Epidermal melanocyte (primary cell): ENCODE measurements around the gene CCDC33.
"Not testable (repeated sequence)": the region's sequence is repeated elsewhere in the genome, so short reads cannot be mapped to it uniquely, and the experiment has no call there.

Experiments
- DNase-seq: peaks from one replicate; pipeline ENCODE4 v3.0.0; 2011; ENCODE audit warnings: low spot score; ENCODE audit not compliant: insufficient read length

Gene CCDC33

DNA sequence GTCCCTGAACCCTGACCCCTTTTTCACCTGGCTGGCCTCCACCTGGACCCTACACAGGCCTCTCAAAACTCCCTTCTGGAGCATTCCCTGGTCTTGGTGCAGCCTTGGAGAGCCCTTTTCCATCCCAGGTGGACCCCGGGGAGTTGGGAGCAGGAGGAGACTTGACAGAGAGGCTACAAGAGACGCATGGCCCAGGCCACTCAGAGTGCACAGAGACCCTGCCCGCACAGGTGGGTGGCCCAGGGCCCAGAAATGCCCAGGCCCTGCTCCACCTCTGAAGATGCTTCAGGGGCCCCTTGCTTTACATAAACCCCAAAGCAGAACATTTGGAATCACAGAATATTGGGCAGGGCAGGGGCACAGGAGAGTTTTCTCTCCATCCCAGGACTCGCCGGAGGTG is 97.0 kb downstream of the CCDC33 start:
- DNase-seq = no peak

GRCh38 chr15:74333662-74334061 is 97.5 kb downstream of the CCDC33 start:
- no peak for DNase-seq

DNA sequence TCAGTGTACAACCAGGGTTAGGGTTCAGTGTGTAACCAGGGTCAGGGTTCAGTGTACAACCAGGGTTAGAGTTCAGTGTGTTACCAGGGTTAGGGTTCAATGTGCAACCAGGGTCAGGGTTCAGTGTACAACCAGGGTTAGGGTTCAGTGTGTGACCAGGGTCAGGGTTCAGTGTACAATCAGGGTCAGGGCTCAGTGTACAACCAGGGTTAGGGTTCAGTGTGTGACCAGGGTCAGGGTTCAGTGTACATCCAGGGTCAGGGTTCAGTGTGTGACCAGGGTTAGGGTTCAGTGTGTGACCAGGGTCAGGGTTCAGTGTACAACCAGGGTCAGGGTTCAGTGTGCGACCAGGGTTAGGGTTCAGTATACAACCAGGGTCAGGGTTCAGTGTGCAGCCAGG is 98.0 kb downstream of the CCDC33 start:
- DNase-seq = no peak

DNA sequence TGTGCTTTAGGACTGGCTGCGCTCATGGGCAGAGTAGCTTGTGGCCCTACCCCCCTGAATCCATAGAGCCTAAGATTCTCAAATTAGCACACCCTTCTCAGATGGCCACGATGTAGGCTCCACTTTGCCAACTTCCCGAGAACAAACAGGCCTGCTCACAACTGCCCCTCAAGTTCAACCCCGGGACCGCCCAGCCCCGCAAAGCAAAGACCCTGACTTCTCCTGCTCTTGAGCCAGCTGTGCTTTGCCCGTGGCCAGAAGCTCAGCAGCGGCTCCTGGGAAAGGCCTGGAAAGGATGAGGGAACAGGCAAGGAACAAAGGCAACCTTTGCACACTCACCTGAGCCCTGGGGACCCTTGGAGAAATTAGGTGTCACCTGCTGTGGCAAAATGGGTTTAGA is 99.3 kb downstream of the CCDC33 start:
- DNase-seq = no peak

GRCh38 chr15:74336061-74337005 is 100.2 kb downstream of the CCDC33 start:
- no peak for DNase-seq

- no peak for DNase-seq
Observed at GRCh38 chr15:74337146-74337545, 101.0 kb downstream of the CCDC33 start.

DNA sequence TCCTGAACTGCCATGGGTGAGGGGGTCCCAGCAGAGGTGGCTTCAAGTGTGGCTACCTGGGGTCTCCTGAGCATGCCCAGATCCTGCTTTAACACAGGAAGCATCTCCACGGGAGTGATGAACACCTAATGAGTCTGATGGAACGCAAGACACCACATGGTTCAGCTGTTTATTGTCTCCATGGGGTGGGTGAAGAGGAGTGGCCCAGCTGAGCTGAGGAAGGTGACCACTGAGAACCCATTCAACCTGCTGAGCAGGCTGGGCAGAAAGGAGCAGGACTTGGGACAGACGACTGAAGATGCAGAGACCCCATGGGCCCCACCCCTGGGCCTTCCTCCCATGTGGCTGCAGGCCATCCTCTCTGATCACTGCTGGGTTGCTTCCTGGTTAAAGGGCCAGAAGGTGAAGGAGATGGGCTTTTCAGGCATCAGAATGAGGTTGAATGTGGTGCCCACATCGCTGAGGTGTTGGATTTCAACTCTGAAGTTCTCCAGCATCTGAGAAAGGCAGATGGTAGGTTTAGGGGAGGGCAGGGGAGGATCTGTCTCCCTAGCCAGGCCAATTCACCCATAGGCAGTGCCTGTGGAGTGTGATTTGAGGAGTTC is 101.6 kb downstream of the CCDC33 start:
- no peak for DNase-seq

DNA sequence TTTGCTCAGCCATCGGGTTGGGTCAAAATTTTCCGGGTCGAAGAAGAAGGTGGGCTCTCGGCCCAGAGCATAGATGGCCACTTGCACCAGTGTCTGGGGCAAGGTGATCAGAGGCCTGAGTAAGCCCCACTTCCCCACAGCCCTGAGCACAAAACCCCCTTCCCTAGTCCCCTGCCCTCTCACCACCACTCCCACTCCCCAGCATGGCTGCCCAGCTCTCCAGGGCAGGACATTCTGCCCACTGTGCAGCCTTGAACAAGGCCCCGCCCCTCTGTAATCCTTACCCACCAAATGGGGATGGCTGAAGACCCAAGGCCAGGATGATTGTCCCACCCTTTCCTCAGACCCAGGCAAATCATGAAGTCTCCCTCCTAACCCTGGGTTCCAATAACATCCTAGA is 102.5 kb downstream of the CCDC33 start:
- no peak for DNase-seq

DNA sequence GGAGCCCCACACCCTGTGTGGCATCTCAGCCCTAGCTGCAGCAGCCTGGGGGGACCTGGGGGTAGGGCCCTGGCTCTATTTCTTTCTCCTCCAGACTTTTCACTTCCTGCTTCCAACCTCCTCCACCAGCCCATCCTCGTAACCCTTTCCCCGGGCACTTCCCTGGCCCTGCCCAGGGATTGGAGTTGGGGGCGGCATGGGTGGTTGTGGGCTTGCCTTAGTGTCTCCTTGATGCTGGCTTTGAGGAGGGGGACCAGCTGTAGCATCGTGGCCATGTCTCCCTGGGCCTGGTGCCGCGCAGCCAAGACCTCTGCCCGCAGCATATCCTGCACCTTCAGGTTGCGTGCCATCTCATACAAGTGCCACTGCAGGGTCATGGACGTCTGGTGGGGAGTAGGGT is 103.2 kb downstream of the CCDC33 start:
- DNase-seq = no peak

GRCh38 chr15:74340150-74340549 is 104.0 kb downstream of the CCDC33 start:
- DNase-seq = no peak

DNA sequence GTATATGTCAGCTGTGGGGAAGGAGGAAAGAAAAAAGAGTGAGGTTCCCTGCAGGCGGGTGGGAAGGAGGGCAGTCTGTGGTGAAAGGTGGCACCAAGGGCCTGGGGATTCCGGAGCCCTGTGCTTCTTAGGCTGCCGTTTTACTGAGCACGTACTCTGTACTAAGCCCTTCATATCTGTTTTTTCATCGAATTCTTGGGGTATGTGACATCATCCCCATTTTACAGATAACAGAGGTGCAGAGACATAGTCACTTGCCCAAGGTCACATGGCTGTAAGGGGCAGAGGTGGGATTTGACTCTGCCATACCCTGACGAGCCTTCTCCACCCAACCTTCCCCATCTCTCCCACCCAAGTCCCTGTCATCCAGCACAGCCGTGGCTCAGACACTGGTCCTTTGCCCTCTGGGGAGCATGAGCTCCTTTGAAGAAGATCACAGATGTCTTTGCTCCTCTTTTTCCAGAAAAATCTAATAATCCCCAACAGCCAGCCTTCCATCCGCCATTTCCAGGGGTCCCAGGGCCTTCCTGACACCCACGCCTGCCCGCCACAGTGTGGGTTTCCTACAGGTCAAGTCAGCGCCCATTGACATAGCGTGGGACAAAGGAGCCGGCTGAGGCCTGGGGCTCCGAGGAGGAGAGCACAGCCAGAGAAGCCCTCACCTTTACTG is 107.1 kb downstream of the CCDC33 start:
- no peak for DNase-seq

DNA sequence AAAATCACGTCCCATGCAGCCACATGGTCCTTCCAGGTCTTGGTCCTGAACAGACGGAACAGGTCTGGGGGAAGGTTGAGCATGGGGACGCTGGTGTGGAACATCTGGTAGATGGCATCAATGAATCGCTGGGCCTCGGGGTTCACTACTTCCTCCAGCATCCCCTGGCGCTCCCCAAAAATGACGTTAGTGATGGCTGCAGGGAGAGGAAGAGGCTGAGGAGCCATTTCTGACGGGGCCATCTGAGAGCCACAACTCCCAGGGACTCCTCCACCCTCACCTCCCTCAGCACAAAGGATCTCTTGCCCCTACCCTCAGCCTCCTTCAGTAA is 107.6 kb downstream of the CCDC33 start:
- no peak for DNase-seq

DNA sequence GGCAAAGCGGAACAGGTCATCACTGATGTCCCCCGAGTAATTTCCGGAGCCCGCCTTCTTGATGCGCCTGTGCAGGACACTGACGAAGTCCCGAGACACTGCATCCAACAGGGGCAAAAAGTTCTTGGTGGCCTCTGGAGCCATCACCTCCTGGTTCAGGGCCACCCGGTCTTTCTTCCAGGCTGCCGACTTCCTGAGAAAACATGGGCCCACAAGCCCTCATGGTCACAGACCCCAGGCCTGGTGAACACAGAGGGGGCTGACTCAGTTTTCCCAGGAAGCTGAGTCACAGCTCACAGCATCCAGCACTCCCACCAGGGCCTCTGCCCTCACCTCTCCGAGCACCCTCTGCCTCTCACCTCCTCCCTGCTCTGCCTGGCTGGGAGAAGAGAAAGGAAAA is 108.9 kb downstream of the CCDC33 start:
- DNase-seq = no peak

- no peak for DNase-seq
Observed at GRCh38 chr15:74347757-74348250, 111.7 kb downstream of the CCDC33 start.

DNA sequence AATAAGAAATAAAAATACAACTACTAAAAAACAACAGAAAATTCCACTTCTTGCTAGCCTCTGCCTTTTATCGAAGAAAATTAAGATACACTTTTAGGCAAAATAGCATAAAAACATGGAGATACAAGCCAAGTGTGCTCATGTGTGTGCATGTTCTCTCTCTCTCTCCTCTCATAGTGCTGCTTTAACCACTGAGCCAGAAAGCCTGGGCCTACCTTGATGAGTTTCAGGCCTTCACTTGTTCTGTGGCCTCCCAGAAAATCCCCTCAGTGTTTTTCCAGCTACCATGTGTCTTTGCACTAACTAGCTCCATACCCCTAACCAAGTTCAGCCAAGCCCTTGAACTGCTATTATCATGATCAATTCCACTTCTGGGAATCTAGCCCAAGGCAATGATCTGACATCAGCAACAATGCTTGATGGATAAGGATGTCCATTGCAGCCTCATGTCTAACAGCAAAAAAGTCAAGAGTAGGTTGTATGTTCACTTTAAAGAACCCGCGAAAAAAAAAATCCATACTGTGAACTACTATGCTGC is 113.2 kb downstream of the CCDC33 start:
- DNase-seq = no peak

GRCh38 chr15:74350295-74351275 is 114.5 kb downstream of the CCDC33 start:
- DNase-seq = no peak

- no peak for DNase-seq
Observed at GRCh38 chr15:74351670-74352069, 115.5 kb downstream of the CCDC33 start.

DNA sequence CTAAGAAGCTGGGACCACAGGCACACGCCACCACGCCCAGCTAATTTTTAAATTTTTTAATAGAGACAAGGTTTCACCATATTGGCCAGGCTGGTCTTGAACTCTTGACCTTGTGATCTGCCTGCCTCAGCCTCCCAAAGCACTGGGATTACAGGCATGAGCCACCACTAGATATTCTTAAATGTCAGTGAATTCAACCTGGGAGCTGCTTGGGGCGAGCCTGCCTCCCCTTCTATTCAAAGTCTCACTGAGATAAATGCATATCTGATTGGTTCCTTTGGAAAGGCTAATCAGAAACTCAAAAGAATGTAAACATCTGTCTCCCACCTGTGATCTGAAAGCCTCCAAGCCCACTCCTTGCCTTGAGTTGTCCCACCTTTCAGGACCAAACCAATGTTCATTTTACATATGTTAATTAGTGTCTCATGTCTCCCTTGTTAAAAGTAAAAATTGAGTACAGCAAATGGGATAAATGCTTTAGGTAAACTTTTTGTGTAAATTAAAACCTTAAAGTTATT is 116.3 kb downstream of the CCDC33 start:
- DNase-seq = no peak

DNA sequence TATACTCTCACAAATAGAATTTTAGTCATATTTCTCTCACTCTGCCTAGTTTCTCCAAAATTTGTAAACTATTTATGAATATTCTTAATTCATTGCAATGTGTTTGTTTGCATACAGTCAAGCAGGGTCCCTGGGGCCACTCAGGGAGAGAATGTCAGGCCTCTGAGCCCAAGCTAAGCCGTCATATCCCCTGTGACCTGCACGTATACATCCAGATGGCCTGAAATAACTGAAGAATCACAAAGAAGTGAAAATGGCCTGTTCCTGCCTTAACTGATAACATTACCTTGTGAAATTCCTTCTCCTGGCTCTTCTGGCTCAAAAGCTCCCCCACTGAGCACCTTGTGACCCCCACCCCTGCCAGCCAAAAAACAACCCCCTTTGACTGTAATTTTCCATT is 117.9 kb downstream of the CCDC33 start:
- DNase-seq = not testable (repeated sequence)

DNA sequence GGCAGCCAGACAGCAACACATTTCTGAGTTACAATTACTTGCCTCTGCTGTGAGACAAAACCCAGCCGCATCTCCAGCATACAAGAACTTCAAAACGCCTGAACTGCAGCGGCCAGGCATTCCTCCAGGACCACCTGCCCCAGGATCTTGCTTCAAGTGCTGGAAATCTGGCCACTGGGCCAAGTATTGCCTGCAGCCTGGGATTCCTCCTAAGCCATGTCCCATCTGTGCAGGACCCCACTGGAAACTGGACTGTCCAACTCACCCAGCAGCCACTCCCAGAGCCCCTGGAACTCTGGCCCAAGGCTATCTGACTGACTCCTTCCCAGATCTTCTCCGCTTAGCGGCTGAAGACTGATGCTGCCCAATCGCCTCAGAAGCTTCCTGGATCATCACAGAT is 119.9 kb downstream of the CCDC33 start:
- DNase-seq = not testable (repeated sequence)

GRCh38 chr15:74357514-74357913 is 121.4 kb downstream of the CCDC33 start:
- DNase-seq = not testable (repeated sequence)
